ENCODE measurements around the gene RIPK4. TPM values are rescaled to one million over a fixed set of nuclear protein-coding genes. Genes with fewer than 3 reads are reported as not detected.

The RIPK4 gene
- total RNA-seq, 1 donor from 2014 or later: 15.7 TPM

DNA sequence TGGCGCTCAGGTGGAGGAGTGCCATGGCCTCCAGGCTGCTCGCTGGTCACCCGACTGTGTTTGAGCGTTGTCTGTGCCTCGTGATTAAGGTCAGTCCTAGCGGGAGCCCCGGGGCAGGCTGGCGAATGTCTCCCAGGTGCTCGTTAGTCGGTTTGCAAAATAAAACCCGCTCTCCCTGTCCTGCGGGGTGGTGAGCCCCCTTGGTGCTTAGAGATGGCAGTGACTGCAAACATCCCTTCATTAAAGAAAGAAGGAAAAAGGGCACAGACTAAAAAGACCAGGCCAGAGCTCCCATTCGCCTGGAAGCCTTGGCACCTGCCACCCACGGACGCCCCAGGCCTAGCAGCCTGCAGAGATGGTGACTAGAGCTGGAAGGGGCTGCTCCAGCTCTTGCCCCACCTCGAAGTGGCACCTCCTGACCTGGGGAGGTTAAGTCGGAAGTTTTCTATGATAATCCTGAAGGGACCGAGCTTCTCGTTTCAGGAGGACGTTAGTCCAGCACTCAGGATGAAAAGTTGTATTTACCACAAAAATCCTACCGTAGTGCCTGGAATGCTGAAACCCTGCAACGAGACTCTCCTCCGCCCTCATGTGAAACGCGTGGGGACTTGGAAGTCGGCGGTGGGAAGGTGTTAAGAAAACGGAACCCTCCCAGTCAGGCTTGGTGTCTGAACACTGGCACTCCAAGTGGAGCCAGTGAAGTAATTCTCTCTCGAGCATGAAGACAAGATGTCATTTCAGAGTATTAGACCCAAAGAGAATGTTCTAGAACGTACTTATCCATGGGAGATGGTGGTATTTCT, 24.6 kb downstream of the RIPK4 start:
- no peaks in the 10 kb centered on the region for H3K4me1 Mint-ChIP-seq
- no peak overlapping the region for H3K4me3 Mint-ChIP-seq
- H3K36me3 Mint-ChIP-seq: peaks cover 56% of the 10 kb centered on the region
- no peaks in the 10 kb centered on the region for H3K27me3 Mint-ChIP-seq (ENCODE audit: low read depth)
- TF ChIP-seq, protein P1, sequence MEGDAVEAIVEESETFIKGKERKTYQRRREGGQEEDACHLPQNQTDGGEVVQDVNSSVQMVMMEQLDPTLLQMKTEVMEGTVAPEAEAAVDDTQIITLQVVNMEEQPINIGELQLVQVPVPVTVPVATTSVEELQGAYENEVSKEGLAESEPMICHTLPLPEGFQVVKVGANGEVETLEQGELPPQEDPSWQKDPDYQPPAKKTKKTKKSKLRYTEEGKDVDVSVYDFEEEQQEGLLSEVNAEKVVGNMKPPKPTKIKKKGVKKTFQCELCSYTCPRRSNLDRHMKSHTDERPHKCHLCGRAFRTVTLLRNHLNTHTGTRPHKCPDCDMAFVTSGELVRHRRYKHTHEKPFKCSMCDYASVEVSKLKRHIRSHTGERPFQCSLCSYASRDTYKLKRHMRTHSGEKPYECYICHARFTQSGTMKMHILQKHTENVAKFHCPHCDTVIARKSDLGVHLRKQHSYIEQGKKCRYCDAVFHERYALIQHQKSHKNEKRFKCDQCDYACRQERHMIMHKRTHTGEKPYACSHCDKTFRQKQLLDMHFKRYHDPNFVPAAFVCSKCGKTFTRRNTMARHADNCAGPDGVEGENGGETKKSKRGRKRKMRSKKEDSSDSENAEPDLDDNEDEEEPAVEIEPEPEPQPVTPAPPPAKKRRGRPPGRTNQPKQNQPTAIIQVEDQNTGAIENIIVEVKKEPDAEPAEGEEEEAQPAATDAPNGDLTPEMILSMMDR (IDR thresholded peaks at IDR 0.05; ENCODE audit: unreplicated experiment): no peak
- peaks cover 16% of the 10 kb centered on the region for H3K9me3 Mint-ChIP-seq
- H3K27ac Mint-ChIP-seq: no peak overlapping the region
- no peak for DNase-seq (ENCODE audit: low spot score in 2 of 2, unreplicated experiment in 2 of 2)

DNA sequence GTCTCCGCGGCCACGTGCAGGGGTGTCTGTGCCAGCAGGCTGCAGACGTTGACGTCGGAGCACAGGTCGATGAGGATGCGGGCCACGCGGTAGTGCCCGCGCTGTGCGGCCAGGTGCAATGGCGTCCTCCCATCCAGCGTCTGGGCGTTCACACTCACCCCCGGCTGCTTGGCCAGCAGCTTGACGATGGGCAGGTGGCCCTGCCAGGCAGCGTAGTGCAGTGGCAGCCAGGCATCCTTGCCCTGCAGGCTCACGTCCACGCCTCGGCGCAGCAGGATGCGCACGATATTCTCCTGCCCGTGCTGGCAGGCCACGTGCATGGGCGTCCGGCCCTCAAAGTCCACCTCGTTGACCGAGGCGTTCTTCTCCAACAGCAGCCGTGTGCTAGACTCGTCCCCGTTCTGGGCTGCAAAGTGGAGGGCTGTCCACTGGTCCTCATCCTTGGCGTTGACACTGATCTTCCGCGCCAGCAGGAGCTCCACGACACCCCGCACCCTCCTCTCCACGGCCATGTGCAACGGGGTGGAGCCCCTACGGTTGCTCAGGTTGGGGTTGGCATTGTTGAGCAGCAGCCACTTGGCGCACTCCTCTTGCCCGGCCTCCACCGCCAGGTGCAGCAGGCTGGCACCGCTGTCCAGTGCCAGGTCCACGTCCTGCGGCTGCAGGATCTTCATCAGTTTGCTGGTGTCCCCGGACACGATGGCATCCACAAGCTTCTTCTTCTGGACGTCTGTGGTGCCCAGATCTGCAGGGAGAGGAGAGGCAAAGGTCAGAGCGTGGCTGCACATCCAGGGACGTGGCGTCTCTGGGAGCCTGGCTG, 25.4 kb downstream of the RIPK4 start:
- no peak for DNase-seq (ENCODE audit: low spot score in 2 of 2, unreplicated experiment in 2 of 2)
- TF ChIP-seq, protein P1 (IDR thresholded peaks at IDR 0.05; ENCODE audit: unreplicated experiment): no peak
- Mint-ChIP-seq H3K27me3 (ENCODE audit: low read depth) (no peaks in the 10 kb centered on the region), H3K36me3 (peaks cover 57% of the 10 kb centered on the region), H3K4me1 (no peaks in the 10 kb centered on the region), H3K4me3 (no peak overlapping the region), H3K9me3 (peaks cover 22% of the 10 kb centered on the region), H3K27ac (no peak overlapping the region)

DNA sequence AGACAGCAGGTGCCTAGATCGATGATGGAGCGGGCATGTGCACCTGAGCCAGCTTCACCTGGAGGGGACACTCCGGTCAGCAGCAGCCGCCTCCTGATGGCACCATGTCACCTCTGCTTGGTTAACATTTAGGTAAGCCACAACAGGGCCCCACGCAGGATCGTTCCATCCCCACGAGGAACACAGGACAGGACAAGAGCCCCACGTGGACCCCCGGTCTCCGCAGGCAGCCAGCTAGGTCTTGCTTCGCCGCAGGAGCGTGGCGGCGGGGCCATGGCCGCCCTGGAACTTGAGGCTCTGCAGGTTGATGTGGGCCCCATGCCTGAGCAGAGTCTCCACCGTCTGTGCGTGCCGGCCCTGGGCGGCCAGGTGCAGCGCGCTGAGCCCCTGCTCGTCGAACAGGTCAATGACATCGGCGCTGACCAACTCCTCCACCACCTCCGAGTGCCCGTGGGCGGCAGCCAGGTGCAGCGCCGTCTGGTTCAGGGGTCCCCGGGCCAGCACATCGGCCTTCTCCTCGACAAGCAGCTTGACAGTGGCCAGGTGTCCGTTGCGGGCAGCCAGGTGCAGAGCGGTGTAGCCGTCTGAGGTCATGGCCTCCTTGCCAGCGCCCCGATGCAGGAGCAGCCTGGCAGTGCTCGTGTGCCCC, 26.1 kb downstream of the RIPK4 start:
- Mint-ChIP-seq H3K9me3 (peaks cover 22% of the 10 kb centered on the region), H3K27ac (no peak overlapping the region), H3K4me1 (no peaks in the 10 kb centered on the region), H3K4me3 (no peak overlapping the region), H3K27me3 (ENCODE audit: low read depth) (no peaks in the 10 kb centered on the region), H3K36me3 (peaks cover 59% of the 10 kb centered on the region)
- TF ChIP-seq, protein P1 (IDR thresholded peaks at IDR 0.05; ENCODE audit: unreplicated experiment): no peak
- DNase-seq (ENCODE audit: low spot score in 2 of 2, unreplicated experiment in 2 of 2): no peak

DNA sequence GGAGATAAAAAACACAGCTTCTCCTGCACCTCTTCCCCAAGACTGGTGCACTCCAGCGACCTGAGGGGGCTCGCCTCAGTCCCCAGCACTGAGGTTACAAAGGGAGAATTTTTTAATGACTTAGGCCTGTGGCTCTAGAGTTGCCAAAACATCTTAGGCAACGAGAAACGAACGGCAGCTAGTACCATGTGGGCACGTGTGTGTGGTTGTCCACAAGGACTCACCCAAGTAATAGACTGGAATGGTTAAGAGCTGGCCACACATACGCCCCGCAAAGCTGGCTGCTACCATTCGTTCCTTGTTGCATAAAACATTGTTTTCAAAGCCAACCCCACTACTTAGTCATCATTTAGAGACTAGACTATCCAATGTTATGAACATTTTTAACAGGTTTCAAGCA, 26.9 kb downstream of the RIPK4 start:
- no peak for DNase-seq (ENCODE audit: low spot score in 2 of 2, unreplicated experiment in 2 of 2)
- no peaks in the 10 kb centered on the region for H3K27me3 Mint-ChIP-seq (ENCODE audit: low read depth)
- H3K4me3 Mint-ChIP-seq: no peak overlapping the region
- TF ChIP-seq, protein P1 (IDR thresholded peaks at IDR 0.05; ENCODE audit: unreplicated experiment): no peak
- no peaks in the 10 kb centered on the region for H3K4me1 Mint-ChIP-seq
- peaks cover 59% of the 10 kb centered on the region for H3K36me3 Mint-ChIP-seq
- no peak overlapping the region for H3K27ac Mint-ChIP-seq
- H3K9me3 Mint-ChIP-seq: peaks cover 22% of the 10 kb centered on the region

DNA sequence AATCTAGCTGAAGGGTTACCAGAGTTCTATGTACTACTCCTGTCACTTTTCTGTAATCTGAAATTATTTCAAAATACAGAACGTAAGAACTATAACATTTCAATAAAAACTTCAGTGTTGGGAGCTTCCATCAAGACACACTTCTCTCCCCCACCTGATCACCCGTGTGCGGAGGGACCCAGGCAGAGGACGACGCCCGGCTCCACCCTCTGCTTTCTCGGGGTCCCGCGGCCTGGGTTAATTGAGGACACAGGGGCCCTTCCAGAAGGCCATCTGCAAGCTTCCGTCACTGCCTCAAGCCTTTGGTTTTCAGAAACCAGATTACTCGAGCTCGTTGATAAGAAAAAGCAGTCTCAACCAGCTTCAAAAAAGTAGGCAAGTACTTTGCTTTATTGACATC, 27.8 kb downstream of the RIPK4 start:
- Mint-ChIP-seq H3K9me3 (peaks cover 22% of the 10 kb centered on the region), H3K4me1 (no peaks in the 10 kb centered on the region), H3K4me3 (no peak overlapping the region), H3K27me3 (ENCODE audit: low read depth) (no peaks in the 10 kb centered on the region), H3K27ac (no peak overlapping the region), H3K36me3 (peaks cover 59% of the 10 kb centered on the region)
- no peak for DNase-seq (ENCODE audit: low spot score in 2 of 2, unreplicated experiment in 2 of 2)
- TF ChIP-seq, protein P1 (IDR thresholded peaks at IDR 0.05; ENCODE audit: unreplicated experiment): no peak
